Activated CD8-positive, alpha-beta memory T cell treated with anti-CD3 and anti-CD28 coated beads for 24 hours (primary cell): ENCODE measurements around the gene UGT1A10.
"Not testable (repeated sequence)": the region's sequence is repeated elsewhere in the genome, so short reads cannot be mapped to it uniquely, and the experiment has no call there.

ENCODE experiments used
- DNase-seq: peaks from one replicate; pipeline ENCODE4 v3.0.0-alpha.2; 2020

The UGT1A10 gene

GRCh38 chr2:233698740-233699139 lies 62.5 kb downstream of the UGT1A10 start:
- DNase-seq, result no peak

- DNase-seq, result no peak
These were observed 63.3 kb downstream of the UGT1A10 start for GRCh38 chr2:233699424-233700027.

- no peak for DNase-seq
These were observed 63.9 kb downstream of the UGT1A10 start for GRCh38 chr2:233700028-233700635.

GRCh38 chr2:233700842-233701241 lies 64.6 kb downstream of the UGT1A10 start:
- not testable (repeated sequence) for DNase-seq

- DNase-seq, result no peak
These were observed 66.0 kb downstream of the UGT1A10 start for GRCh38 chr2:233702238-233702637.

- no peak for DNase-seq
These were observed 69.8 kb downstream of the UGT1A10 start for GRCh38 chr2:233705911-233706506.

- no peak for DNase-seq
These were observed 70.5 kb downstream of the UGT1A10 start for GRCh38 chr2:233706720-233707119.

- DNase-seq, result no peak
These were observed 71.8 kb downstream of the UGT1A10 start for GRCh38 chr2:233707940-233708644.

GRCh38 chr2:233708942-233709341 lies 72.7 kb downstream of the UGT1A10 start:
- DNase-seq, result no peak

GRCh38 chr2:233711312-233712008 lies 75.2 kb downstream of the UGT1A10 start:
- DNase-seq, result peak; percentile 86

- no peak for DNase-seq
These were observed 76.5 kb downstream of the UGT1A10 start, which contains the start of gene UGT1A5 for GRCh38 chr2:233712611-233713261. TSS of gene UGT1A5 (plus strand) at chr2:233712907. CDS start at chr2:233712992, 85 bp downstream.

- DNase-seq, result no peak
These were observed 77.0 kb downstream of the UGT1A10 start for GRCh38 chr2:233713262-233713615.

- no peak for DNase-seq
These were observed 77.9 kb downstream of the UGT1A10 start for GRCh38 chr2:233714121-233714520.

- DNase-seq, result no peak
These were observed 82.3 kb downstream of the UGT1A10 start, which contains the start of gene UGT1A4 for GRCh38 chr2:233718552-233718951. TSS of gene UGT1A4 (plus strand) at chr2:233718736. CDS start at chr2:233718821, 85 bp downstream.

GRCh38 chr2:233728723-233729301 lies 92.6 kb downstream of the UGT1A10 start, which contains the start of gene UGT1A3:
TSS of gene UGT1A3 (plus strand) at chr2:233729042. CDS start at chr2:233729127, 85 bp downstream.
- no peak for DNase-seq

- not testable (repeated sequence) for DNase-seq
These were observed 100.8 kb downstream of the UGT1A10 start for GRCh38 chr2:233736868-233737653.

GRCh38 chr2:233740870-233741269 lies 104.6 kb downstream of the UGT1A10 start:
- DNase-seq, result no peak

GRCh38 chr2:233743464-233744259 lies 107.4 kb downstream of the UGT1A10 start:
- no peak for DNase-seq

- DNase-seq, result no peak
These were observed 109.0 kb downstream of the UGT1A10 start for GRCh38 chr2:233745073-233745755.

- DNase-seq, result not testable (repeated sequence)
These were observed 109.6 kb downstream of the UGT1A10 start for GRCh38 chr2:233745838-233746237.
